ENCODE results near the gene PEAK3. TPM values are rescaled to one million over a fixed set of nuclear protein-coding genes. Genes with fewer than 3 reads are reported as not detected.

PEAK3 gene
- total and polyA plus RNA-seq, 9 of the 15 experiments (the other 6 are each of a cell fraction or from before 2014, with no cell fraction given), result 0.07 to 0.40 TPM; not detected in 7

DNA sequence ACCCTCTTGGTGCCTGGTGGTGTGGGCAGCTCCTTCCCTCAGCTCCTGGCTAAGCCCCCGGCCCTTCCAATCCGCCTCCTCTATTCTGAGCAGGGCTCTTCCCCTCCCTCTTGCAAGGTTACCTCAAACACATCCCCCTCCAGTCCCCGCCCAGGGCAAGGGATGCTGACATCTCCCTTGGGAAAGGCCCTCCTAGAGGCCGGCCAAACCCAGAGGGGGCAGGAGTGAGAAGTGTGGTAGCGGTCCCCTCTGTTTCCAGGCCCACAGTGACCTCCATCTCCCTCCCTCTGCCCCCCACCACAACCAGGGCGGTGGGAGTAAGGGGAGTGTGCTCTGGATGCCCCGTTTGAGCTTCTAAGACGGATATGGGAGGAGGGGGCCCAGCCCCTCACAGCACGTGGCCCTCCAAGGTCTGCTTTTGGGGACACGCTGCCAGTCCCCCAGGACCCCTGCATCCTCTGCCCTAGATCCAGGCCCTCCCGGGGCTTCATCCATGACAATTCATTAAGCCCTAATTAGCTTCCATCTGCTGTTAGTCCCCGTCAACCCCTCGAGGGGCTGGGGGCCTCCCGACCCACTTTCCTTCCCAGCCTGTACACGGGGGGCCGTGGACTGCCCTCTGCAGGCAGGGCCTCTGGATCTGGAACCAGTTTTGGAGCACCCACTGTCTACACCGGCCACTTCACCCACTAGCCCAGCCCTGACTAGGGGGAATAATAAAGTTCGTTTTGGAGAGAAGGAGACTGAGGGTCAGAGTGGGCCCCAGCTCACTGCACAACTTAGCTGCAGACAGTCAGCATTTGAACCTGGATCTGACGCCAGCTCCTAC is 23.7 kb upstream of the PEAK3 start:
- POLR2A ChIA-PET, result interaction anchor here (0.6 to 1.6 kb wide), 5 partner anchors 11 to 35 kb away, joined by 3 to 6 read pairs (median 4); no protein-coding TSS in a partner anchor
- TF ChIP-seq ZFP36 (IDR thresholded peaks at IDR 0.05; ENCODE audit: low read depth, low read length, partially characterized antibody) (peak; percentile 5), WHSC1 (IDR thresholded peaks at IDR 0.05; ENCODE audit: low read length) (no peak), DNMT1 (IDR thresholded peaks at IDR 0.05) (no peak), ZNF146 (CRISPR knock-in tag; IDR thresholded peaks at IDR 0.05; ENCODE audit: unreplicated experiment) (no peak), MEF2D (tag; conservative IDR thresholded peaks at IDR 0.05; ENCODE audit: low read depth) (no peak), TFAM (CRISPR knock-in tag; conservative IDR thresholded peaks at IDR 0.05) (no peak)
- TF ChIP-seq, protein P1, sequence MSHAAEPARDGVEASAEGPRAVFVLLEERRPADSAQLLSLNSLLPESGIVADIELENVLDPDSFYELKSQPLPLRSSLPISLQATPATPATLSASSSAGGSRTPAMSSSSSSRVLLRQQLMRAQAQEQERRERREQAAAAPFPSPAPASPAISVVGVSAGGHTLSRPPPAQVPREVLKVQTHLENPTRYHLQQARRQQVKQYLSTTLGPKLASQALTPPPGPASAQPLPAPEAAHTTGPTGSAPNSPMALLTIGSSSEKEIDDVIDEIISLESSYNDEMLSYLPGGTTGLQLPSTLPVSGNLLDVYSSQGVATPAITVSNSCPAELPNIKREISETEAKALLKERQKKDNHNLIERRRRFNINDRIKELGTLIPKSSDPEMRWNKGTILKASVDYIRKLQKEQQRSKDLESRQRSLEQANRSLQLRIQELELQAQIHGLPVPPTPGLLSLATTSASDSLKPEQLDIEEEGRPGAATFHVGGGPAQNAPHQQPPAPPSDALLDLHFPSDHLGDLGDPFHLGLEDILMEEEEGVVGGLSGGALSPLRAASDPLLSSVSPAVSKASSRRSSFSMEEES (CRISPR knock-in tag; IDR thresholded peaks at IDR 0.05), result no peak
- TF ChIP-seq, protein P2, sequence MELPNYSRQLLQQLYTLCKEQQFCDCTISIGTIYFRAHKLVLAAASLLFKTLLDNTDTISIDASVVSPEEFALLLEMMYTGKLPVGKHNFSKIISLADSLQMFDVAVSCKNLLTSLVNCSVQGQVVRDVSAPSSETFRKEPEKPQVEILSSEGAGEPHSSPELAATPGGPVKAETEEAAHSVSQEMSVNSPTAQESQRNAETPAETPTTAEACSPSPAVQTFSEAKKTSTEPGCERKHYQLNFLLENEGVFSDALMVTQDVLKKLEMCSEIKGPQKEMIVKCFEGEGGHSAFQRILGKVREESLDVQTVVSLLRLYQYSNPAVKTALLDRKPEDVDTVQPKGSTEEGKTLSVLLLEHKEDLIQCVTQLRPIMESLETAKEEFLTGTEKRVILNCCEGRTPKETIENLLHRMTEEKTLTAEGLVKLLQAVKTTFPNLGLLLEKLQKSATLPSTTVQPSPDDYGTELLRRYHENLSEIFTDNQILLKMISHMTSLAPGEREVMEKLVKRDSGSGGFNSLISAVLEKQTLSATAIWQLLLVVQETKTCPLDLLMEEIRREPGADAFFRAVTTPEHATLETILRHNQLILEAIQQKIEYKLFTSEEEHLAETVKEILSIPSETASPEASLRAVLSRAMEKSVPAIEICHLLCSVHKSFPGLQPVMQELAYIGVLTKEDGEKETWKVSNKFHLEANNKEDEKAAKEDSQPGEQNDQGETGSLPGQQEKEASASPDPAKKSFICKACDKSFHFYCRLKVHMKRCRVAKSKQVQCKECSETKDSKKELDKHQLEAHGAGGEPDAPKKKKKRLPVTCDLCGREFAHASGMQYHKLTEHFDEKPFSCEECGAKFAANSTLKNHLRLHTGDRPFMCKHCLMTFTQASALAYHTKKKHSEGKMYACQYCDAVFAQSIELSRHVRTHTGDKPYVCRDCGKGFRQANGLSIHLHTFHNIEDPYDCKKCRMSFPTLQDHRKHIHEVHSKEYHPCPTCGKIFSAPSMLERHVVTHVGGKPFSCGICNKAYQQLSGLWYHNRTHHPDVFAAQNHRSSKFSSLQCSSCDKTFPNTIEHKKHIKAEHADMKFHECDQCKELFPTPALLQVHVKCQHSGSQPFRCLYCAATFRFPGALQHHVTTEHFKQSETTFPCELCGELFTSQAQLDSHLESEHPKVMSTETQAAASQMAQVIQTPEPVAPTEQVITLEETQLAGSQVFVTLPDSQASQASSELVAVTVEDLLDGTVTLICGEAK (IDR thresholded peaks at IDR 0.05), result peak; percentile 71
- TF ChIP-seq, protein P2 (CRISPR knock-in tag; IDR thresholded peaks at IDR 0.05), result peak; percentile 54; the same call in 1 of the 2 replicates

More for the DNA sequence above, 23.7 kb upstream of the PEAK3 start:
- no TSS peak for BruUV-seq (replicated peaks)
- no peaks in the 10 kb centered on the region for H3K79me2 ChIP-seq (ENCODE audit: control insufficient read depth, insufficient read depth, low read length)
- intact Hi-C loops (cut with micrococcal nuclease), result no loop called here
- DNase-seq (ENCODE audit: extremely low read depth in 1 of 4, low spot score in 3 of 4) (no peak), FAIRE-seq (no peak), ATAC-seq (no peak)
- H3K9me3 ChIP-seq (replicated peaks; ENCODE audit: control insufficient read depth, insufficient read depth, low read depth, low read length), result no peaks in the 10 kb centered on the region
- peaks cover 0 to 13% of the 10 kb centered on the region in 2 experiments; a peak in 2 of 5 replicates for H3K27me3 ChIP-seq (ENCODE audit: control insufficient read depth in 2 of 2, insufficient read depth in 2 of 2, low read length in 2 of 2)
- no peaks in the 10 kb centered on the region for H4K20me1 ChIP-seq (replicated peaks; ENCODE audit: control insufficient read depth, insufficient read depth, low read length)
- no peak overlapping the region for H3K27ac ChIP-seq (ENCODE audit: extremely low read depth, low read depth, low read length)
- in situ Hi-C loops (cut with MboI), result no loop called here
- H3K4me1 ChIP-seq (replicated peaks in 1 of 2; ENCODE audit: control insufficient read depth in 2 of 2, insufficient read depth in 2 of 2, low read length in 2 of 2), result peaks cover 3 to 60% of the 10 kb centered on the region in 2 experiments; a peak in 3 of 5 replicates
- H3K9ac ChIP-seq (ENCODE audit: insufficient read depth in 1 of 2, low read depth in 2 of 2, low read length in 2 of 2), result peak overlapping the region in 1 of 2 experiments; percentile 26; a peak in 1 of 4 replicates
- peaks cover 3% of the 10 kb centered on the region for H3K9me1 ChIP-seq (ENCODE audit: control insufficient read depth, insufficient read depth, low read length)
- H3K4me2 ChIP-seq (ENCODE audit: insufficient read depth, low read length), result no peak overlapping the region
- H2AFZ ChIP-seq (ENCODE audit: low read depth, low read length), result no peak overlapping the region
- no peak overlapping the region for H3K4me3 ChIP-seq
- H3K36me3 ChIP-seq (ENCODE audit: control insufficient read depth, insufficient read depth, low read length), result no peaks in the 10 kb centered on the region
- CTCF ChIA-PET (ENCODE audit: low intra/inter-chr PET ratio), result no interaction called here
- 30% methylated on average over 18 of the region's 19 CpGs for WGBS (ENCODE audit: insufficient coverage, low coverage, missing lambda C conversion rate)
